GM12801 (cell line): ENCODE measurements around the gene MAFB.

ENCODE experiments used
- CTCF ChIP-seq: IDR thresholded peaks from one replicate; pipeline ENCODE4 v1.5.1; 2011; ENCODE audit warnings: control low read depth; ENCODE audit not compliant: insufficient read length; ENCODE audit errors: extremely low read depth

MAFB gene

GRCh38 chr20:40643891-40644290 is 45.1 kb downstream of the MAFB start:
- no peak for TF ChIP-seq CTCF

- no peak for TF ChIP-seq CTCF
Observed at GRCh38 chr20:40641809-40642208, 47.2 kb downstream of the MAFB start.

GRCh38 chr20:40641202-40641601 is 47.8 kb downstream of the MAFB start:
- no peak for TF ChIP-seq CTCF

GRCh38 chr20:40640667-40641066 is 48.4 kb downstream of the MAFB start:
- TF ChIP-seq CTCF, result no peak

GRCh38 chr20:40639676-40640355 is 49.2 kb downstream of the MAFB start:
- no peak for TF ChIP-seq CTCF

GRCh38 chr20:40639132-40639531 is 49.9 kb downstream of the MAFB start:
- no peak for TF ChIP-seq CTCF

- TF ChIP-seq CTCF, result no peak
Observed at GRCh38 chr20:40638414-40638813, 50.6 kb downstream of the MAFB start.
